IMR-90 (cell line): ENCODE results near the gene TBC1D10A.

Experiments
- MAZ ChIP-seq: IDR thresholded peaks from 2 replicates; pipeline ENCODE4 v1.6.1; 2012; ENCODE audit warnings: low read depth, mild to moderate bottlenecking, low read length, improper control_type of control experiment, moderate library complexity, borderline replicate concordance
- SMC3 ChIP-seq: fragments of 150-350 bp; IDR thresholded peaks from 2 replicates; pipeline ENCODE4 v1.6.1; 2016; ENCODE audit warnings: low read depth, mild to moderate bottlenecking, antibody characterized with exemption, low read length, moderate library complexity
- TF ChIP-seq, protein P1 (sequence below): conservative IDR thresholded peaks from 2 replicates; pipeline ENCODE4 v1.5.1; 2012; ENCODE audit warnings: mild to moderate bottlenecking, low read depth, low read length, improper control_type of control experiment

DNA sequence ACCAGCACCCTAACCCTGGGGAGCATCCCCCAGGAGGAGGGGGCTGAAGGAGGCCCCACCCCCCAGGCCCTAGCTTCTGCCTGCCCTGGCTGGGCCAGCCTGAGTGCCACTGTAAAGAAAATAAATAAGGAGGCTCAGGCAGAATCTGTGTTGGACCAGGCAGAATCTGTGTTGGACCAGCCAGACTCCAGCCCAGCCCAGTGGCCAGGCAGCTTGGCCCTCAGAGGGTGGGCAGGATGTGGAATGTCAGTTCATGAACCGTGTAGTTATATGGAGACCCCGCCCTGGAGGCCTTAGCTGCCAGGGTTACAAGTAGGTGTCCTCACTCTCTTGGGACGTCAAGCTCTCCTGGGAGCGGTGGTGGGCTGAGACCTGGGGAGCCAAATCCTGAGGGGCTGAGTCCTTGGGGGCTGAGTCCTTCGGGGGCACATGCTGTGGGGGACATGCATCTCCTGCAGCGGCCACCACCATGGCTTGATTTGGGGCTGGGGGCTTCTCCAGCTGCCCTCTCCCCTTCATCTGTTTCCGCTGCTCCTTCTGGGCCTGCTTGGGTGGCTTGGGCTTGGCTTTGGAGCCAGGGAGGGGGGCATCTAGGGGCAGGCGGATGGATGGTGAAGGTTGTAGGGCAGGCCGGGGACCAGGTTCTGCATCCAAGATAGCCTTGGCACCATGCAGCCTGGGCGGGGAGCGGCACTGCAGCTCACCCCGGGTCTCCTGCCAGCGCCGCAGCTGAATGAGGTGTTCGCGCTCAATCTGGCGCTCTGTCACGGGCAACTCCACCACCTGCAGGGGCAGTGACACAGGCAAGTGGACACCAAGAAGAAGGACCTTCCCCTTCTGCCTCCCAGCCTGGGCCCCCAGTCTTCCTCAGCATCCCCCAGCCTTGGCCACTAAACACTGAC lies 34.4 kb downstream of the TBC1D10A start:
- TF ChIP-seq, protein P1, sequence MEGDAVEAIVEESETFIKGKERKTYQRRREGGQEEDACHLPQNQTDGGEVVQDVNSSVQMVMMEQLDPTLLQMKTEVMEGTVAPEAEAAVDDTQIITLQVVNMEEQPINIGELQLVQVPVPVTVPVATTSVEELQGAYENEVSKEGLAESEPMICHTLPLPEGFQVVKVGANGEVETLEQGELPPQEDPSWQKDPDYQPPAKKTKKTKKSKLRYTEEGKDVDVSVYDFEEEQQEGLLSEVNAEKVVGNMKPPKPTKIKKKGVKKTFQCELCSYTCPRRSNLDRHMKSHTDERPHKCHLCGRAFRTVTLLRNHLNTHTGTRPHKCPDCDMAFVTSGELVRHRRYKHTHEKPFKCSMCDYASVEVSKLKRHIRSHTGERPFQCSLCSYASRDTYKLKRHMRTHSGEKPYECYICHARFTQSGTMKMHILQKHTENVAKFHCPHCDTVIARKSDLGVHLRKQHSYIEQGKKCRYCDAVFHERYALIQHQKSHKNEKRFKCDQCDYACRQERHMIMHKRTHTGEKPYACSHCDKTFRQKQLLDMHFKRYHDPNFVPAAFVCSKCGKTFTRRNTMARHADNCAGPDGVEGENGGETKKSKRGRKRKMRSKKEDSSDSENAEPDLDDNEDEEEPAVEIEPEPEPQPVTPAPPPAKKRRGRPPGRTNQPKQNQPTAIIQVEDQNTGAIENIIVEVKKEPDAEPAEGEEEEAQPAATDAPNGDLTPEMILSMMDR: no peak
- TF ChIP-seq SMC3 (no peak), MAZ (no peak)
